HCT116 (cell line): Measurements from ENCODE around the gene APAF1.

Experiments used
- POLR2AphosphoS5 ChIP-seq: IDR thresholded peaks from 2 replicates; pipeline ENCODE4 v1.6.1; 2011; ENCODE audit warnings: mild to moderate bottlenecking, low read depth, low read length, moderate library complexity
- TF ChIP-seq, protein P1 (sequence below): IDR thresholded peaks from 2 replicates; pipeline ENCODE4 v1.6.1; 2012
- TF ChIP-seq, protein P2 (sequence below), 3 experiments: fragments of 200-600 bp in 1 of 3; sonication (generic) in 1 of 3; IDR thresholded peaks in 2 of 3; conservative IDR thresholded peaks in 1 of 3; 2 replicates each; pipeline ENCODE4 v1.5.1; 2012 to 2017; ENCODE audit warnings: low read depth in 2 of 3, low read length in 2 of 3, antibody characterized with exemption in 1 of 3, borderline replicate concordance in 1 of 3, control low read depth in 1 of 3, mild to moderate bottlenecking in 1 of 3, mixed read lengths in 1 of 3, mixed run types in 1 of 3, moderate library complexity in 1 of 3; ENCODE audit not compliant: insufficient read depth in 1 of 3

DNA sequence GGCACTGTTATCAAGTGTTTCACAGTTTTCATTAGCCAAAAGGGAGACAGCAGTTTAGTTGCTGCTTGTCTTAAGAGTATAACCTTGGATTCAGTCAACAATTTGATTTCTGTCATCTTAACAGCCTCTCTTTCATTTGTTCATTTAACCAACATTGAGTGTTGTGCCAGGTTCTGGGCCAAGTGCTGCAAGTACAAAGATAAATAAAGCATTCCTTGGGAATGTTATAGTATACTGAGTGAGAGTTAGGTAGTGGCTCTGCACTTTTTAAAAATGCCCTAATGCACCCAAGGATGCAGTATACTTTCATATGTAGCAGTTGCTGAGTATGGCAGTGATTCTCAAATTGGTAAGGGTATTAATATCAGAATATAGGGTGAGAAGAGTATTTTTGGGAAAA is 15.4 kb downstream of the APAF1 start:
- TF ChIP-seq POLR2AphosphoS5, result no peak
- TF ChIP-seq, protein P1, sequence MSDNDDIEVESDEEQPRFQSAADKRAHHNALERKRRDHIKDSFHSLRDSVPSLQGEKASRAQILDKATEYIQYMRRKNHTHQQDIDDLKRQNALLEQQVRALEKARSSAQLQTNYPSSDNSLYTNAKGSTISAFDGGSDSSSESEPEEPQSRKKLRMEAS, result no peak
- TF ChIP-seq, protein P2, sequence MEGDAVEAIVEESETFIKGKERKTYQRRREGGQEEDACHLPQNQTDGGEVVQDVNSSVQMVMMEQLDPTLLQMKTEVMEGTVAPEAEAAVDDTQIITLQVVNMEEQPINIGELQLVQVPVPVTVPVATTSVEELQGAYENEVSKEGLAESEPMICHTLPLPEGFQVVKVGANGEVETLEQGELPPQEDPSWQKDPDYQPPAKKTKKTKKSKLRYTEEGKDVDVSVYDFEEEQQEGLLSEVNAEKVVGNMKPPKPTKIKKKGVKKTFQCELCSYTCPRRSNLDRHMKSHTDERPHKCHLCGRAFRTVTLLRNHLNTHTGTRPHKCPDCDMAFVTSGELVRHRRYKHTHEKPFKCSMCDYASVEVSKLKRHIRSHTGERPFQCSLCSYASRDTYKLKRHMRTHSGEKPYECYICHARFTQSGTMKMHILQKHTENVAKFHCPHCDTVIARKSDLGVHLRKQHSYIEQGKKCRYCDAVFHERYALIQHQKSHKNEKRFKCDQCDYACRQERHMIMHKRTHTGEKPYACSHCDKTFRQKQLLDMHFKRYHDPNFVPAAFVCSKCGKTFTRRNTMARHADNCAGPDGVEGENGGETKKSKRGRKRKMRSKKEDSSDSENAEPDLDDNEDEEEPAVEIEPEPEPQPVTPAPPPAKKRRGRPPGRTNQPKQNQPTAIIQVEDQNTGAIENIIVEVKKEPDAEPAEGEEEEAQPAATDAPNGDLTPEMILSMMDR (IDR thresholded peaks at IDR 0.05 in 2 of 3, conservative IDR thresholded peaks at IDR 0.05 in 1 of 3; ENCODE audit: borderline replicate concordance in 1 of 3, insufficient read depth in 1 of 3, low read depth in 2 of 3, low read length in 2 of 3), result no peak
